IPS-18c (cell line): ENCODE results near the gene FHL3.

Experiments
- H3K4me3 ChIP-seq: 2 replicates; pipeline ENCODE4 v1.7.0; 2013; ENCODE audit warnings: low read depth, mild to moderate bottlenecking, low read length, moderate library complexity; ENCODE audit not compliant: insufficient read depth
- H3K9me3 ChIP-seq: one replicate; pipeline ENCODE4 v1.6.1; 2013; ENCODE audit warnings: mild to moderate bottlenecking, low read length, moderate library complexity; ENCODE audit not compliant: control insufficient read depth, insufficient read depth

The FHL3 gene

DNA sequence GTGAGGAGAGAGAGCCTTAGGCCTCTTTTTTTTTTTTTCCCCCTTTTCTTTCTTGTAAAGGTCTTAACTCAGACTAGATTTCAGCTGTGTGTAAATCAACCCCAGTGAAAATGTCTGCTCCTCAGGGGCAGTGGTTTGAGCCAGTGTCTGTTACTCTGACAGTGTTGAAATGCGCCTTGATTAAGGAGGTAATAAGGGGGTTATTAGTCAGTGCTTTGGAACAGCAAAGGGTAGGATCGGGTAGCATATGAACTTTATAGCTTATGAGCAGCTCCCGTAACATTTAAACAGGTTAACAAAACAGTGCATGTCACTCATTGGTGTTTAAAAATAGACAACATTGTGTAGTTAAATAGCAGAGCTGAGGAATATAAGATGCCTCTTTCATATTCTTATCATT is 17.5 kb upstream of the FHL3 start:
- Histone ChIP-seq H3K9me3 (no peaks in the 10 kb centered on the region), H3K4me3 (no peak overlapping the region)

- Histone ChIP-seq H3K4me3 (no peak overlapping the region), H3K9me3 (no peaks in the 10 kb centered on the region)
Observed at GRCh38 chr1:38021969-38022368, 16.7 kb upstream of the FHL3 start.

GRCh38 chr1:38020396-38020795 is 15.1 kb upstream of the FHL3 start:
- Histone ChIP-seq H3K4me3 (no peak overlapping the region), H3K9me3 (no peaks in the 10 kb centered on the region)

GRCh38 chr1:38018864-38019343 is 13.6 kb upstream of the FHL3 start:
- Histone ChIP-seq H3K9me3 (no peaks in the 10 kb centered on the region), H3K4me3 (no peak overlapping the region)

- no peaks in the 10 kb centered on the region for H3K9me3 ChIP-seq
- no peak overlapping the region for H3K4me3 ChIP-seq
Observed at GRCh38 chr1:38015978-38016725, 10.8 kb upstream of the FHL3 start.

DNA sequence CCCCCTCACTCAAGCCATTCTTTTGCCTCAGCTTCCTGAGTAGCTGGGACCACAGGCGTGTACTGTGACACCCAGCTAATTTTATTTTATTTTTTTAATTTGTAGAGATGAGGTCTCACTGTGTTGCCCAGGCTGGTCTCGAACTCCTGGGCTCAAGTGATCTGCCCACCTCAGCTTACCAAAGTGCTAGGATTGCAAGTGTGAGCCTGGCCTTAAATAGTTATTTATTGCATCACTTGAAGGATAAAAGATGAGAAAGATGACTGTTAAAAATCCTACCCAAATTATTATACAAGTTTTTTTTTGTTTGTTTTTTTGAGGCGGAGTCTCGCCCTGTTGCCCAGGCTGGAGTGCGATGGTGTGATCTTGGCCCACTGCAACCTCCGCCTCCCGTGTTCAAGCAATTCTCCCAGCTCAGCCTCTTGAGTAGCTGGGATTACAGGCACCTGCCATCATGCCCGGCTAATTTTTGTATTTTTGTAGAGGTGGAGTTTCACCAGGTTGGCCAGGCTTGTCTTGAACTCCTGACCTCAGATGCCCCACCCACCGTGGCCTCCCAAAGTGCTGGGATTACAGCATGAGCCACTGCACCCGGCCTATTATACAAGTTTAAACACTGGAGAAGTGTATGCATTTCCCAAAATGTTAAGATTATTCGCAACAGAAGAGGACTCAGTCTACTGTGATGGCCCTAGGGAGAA is 9.6 kb upstream of the FHL3 start:
- Histone ChIP-seq H3K4me3 (no peak overlapping the region), H3K9me3 (no peaks in the 10 kb centered on the region)

DNA sequence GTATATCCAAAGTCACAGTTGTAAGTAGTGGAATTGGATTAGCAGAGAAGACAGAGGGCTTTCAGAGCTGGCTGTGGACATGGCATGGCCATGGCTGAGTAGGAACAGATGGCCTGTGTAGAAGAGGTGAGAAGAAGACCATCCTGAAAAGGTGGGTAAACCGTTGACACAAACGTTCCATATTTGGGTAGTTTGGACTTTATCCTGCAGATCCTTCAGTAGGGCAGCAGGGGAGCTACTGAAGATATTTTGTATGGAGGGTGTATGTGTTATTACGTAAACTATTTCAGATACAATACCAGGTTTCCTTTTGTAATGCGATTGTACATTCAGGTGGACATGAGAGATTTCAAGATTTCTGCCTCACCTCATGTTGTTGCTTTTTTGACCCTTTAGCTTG is 8.9 kb upstream of the FHL3 start:
- Histone ChIP-seq H3K4me3 (no peak overlapping the region), H3K9me3 (no peaks in the 10 kb centered on the region)

- peak overlapping the region; percentile 97 for H3K4me3 ChIP-seq
- H3K9me3 ChIP-seq = no peaks in the 10 kb centered on the region
Observed at GRCh38 chr1:38013227-38013622, 7.9 kb upstream of the FHL3 start.

DNA sequence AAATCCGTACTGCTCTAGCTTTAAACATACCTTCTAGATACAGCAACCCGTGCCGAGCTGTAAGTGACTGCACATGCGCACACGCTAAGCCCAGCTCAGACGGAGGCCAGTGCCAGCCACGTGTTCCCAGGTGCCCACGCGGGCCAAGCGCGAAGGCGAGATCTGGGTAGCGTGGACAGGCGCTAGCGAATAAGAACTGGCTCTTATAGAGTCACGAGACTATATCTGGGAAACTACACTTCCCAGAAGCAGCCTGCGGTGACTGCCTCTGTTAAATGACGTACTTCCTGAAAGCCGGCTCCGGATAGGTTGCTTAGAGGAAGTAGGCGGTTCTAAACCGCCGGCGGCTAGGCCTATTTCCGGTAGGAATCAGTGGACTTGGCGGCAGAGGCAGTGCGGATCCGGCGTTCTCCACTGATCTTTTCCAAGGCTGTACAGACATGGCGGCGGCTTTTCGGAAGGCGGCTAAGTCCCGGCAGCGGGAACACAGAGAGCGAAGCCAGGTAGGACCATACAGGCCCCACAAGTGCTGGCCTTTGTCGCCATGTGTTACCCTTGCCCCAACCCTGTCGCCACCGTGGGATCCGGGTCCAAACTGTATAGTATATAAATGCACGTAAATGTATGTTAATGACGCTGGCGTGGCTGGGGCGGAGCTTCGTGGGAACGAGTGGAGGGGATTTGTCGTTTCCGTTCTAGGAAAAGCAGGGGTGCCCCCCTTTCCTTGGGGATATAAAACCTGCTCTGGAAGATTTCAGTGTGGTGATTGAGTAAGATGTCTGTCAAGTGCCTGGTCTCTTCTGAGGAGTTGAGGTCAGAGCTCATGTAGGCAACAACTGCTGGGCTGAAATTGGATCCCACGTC is 7.3 kb upstream of the FHL3 start, which contains the start of gene UTP11:
Gene UTP11, plus strand, starts transcription at position 372 of the 864 bp plus-strand sequence. Its CDS starts 69 bp downstream, at position 441.
- Histone ChIP-seq H3K9me3 (no peaks in the 10 kb centered on the region), H3K4me3 (peak within 1 kb of the TSS; percentile 97)

DNA sequence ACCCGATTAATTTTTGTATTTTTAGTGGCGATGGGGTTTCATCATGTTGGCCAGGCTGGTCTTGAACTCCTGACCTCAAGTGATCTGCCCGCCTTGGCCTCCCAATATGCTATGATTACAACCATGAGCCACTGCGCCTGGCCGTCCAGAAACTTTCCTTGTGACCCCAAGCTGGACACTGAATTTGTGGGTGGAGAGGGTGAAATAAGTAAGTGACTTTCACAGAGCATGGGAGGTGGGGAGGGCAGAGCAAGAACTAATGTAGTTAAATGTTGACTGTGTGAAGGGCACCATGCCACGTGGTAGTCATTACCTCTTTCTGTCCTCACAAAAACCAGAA is 4.5 kb upstream of the FHL3 start:
- H3K4me3 ChIP-seq = no peak overlapping the region
- no peaks in the 10 kb centered on the region for H3K9me3 ChIP-seq

DNA sequence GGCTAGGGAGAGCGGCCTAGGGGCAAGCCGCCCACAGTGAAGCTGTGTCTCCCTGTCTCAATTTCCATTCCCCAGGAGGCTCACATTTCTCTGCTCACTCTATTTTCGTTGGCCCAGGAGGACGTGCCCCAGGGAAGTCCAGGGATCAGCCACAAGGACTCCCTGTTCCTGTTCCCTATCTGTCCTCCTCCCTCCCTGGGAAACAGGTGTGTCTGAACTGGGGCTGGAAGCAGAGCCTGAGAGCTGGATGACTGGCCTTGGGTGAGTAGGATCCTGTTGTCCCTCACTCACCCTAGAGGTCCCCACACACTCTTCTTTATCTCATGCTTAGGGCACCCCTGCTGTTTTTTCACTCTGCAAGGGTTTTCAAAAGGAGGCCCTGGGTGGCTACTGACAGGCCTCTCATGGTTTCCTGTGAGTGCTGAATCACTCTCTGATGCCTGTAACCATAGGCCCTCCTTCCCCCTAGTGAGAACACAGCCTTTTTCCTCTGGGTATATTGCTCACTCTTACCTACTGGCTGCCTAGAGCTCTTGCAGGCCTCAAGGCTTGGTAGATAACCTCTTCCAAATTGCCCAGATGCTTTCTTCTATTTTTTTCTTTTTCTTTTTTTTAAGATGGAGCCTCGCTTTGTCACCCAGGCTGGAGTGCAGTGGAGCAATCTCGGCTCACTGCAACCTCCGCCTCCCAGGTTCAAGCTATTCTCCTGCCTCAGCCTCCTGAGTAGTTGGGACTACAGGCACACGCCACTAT is 4.0 kb upstream of the FHL3 start:
- Histone ChIP-seq H3K4me3 (no peak overlapping the region), H3K9me3 (peaks cover 2% of the 10 kb centered on the region)

GRCh38 chr1:38006008-38006828 is 904 bp upstream of the FHL3 start:
- Histone ChIP-seq H3K4me3 (peak overlapping the region; percentile 24; the same call in 1 of the 2 replicates), H3K9me3 (peaks cover 2% of the 10 kb centered on the region)

- peaks cover 2% of the 10 kb centered on the region for H3K9me3 ChIP-seq
- H3K4me3 ChIP-seq = peak overlapping the region; percentile 65
Observed at GRCh38 chr1:38004284-38005108, 818 bp downstream of the FHL3 start.

DNA sequence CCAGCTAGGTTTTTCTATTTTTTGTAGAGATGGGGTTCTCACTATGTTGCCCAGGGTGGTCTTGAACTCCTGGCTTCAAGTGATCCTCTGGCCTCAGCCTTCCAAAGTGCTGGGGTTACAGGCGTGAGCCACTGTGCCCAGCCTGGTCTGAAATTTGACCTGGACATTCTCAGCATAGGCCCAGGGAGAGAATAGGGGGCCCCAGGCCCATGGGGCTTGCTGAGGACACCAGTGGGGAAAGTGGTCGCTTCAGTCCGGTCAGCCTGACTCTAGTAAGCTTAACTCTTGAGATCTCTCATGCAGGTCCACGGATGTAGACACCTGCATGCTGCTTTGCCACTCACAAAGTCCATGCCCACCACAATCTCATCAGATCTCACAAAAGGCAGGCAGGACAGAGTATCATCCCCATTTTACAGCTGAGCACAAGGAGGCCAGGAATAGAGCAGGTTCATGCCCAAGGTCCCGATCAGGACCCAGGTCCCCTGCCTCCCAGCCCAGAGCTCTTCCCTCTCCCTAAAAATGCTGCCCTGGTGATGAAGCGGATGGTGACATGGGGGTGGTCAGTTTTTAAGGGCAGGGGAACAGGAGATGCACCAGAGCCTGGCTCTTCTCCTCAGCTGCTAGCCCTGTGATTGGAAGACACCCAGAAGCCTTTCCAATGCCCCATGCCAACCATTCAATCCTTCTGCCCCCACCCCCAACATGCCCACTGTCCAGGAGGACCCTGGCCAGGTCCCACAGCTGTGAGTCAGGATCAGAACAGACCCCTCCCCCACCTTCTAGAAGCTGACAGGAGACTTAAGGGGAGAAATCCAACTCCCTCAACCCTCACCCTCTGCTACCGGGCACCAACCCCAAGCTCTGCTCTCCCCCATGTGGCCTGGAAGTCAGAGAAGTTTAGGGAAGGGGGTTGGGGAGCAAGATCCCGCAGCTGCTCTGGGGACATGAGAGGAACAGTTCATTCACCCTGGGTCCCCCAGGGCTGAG is 1.8 kb downstream of the FHL3 start:
- Histone ChIP-seq H3K4me3 (peak overlapping the region; percentile 65), H3K9me3 (peaks cover 2% of the 10 kb centered on the region)
